HG03575 (cell line): Measurements from ENCODE around the gene C6orf132.
"Not testable (repeated sequence)": the region's sequence is repeated elsewhere in the genome, so short reads cannot be mapped to it uniquely, and the experiment has no call there.

Experiments used
- ATAC-seq: cut with Tn5 transposase; IDR thresholded peaks from one replicate; pipeline ENCODE4 v1.9.1; 2021; ENCODE audit not compliant: unreplicated experiment, insufficient number of reproducible peaks, low FRiP score; ENCODE audit errors: extremely low read depth

C6orf132 gene

GRCh38 chr6:42162812-42163211, 20.4 kb upstream of the C6orf132 start:
- no peak for ATAC-seq

DNA sequence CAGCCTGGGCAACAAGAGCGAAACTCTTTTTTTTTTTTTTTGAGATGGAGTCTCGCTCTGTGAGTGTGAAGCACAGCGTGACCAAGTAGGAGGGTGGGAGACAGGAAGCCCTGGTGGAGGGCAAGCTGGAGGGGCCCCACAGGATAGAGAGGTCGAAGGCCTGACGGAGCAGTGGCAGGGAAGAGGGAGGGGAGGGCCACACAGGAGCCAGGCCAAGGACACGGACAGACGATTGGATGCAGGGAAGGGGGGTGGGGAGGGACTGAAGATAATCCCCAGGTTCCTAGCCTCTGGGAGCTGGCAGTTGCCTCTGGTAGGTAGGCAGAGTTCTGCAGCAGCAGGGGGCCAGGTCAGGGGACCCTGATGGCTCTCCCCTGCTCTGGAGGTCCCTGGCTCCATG, 20.0 kb upstream of the C6orf132 start:
- ATAC-seq, result no peak

- ATAC-seq, result no peak
Measured at GRCh38 chr6:42159431-42160024, 17.1 kb upstream of the C6orf132 start.

- ATAC-seq, result no peak
Measured at GRCh38 chr6:42158631-42159030, 16.2 kb upstream of the C6orf132 start.

DNA sequence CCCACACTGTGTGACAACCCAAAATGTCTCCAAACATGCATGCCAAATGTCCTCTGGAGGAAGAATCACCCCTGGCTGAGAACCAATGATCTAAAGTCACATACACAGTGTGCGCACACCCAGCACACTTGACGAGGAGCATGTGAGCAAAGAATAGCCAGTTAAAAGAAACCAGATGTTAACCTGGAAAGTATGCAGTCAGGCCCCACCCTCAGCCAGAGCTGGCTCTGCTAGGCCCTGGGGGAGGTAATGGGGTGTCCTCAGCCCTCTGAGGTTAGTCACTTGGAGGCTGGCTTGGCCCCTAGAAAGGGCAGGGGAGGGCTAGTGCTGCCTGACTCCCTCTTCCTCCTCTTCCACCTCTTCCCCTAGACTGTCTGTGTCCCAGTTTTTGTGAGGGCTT, 15.6 kb upstream of the C6orf132 start:
- no peak for ATAC-seq

DNA sequence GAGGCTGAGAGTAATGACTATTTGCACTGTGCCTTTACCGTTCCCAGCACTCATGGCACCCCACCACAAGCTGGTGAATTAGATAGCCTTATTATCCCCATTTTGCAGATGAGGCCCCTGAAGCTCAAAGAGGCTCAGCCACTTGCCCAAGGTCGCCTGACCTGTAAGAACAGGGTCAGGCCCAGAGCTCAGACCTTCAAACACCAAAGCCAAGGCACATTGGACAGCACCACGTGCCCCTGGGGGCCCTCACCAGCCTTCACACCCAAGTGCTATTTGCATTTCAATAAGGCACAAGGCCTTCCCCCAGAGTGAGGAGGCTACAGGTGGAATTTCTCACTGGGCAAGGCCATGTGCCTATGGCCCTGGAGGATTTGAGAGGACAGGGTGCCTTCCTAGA, 14.2 kb upstream of the C6orf132 start:
- ATAC-seq, result no peak

- ATAC-seq, result no peak
Measured at GRCh38 chr6:42155293-42155692, 12.9 kb upstream of the C6orf132 start.

- no peak for ATAC-seq
Measured at GRCh38 chr6:42154461-42155209, 12.2 kb upstream of the C6orf132 start.

DNA sequence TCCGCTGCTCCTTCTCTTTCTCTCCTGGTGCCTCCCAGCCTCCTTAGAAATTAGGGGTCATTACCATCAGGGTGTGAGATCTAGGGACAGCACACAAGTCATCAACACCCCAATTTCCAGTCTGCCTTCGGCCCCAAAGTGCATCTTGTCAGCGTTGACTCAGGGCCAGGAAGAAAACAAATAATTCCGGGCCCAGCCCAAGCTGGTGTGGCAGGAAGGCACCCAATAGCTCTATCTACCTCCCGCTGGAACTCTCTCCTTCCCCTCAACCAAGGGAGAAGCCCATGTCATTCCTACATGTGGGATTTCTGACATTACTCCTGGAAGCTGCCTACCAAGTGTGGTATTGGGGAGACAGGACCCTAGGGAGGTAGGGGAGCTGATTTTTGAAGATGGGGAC, 11.5 kb upstream of the C6orf132 start:
- ATAC-seq, result no peak

- ATAC-seq, result not testable (repeated sequence)
Measured at GRCh38 chr6:42152528-42153213, 10.3 kb upstream of the C6orf132 start.

DNA sequence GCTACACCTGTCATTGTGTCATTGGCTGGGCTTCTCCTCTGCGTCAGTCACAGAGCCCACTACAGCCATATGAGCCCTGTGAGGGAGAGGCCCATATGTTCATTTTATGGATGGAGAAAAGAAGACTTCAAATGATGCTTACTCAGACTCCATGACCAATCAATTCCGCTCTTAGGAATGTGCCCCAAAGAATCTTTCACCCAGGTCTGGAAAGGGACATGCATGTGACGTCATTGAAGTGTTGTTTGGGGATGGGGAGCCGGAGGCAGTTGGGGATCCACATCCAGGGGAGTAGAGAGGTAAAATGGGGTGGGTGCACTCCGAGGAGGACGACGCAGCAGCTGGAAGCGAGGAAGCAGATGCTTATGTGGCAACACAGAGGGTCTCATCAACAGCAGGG, 9.6 kb upstream of the C6orf132 start:
- ATAC-seq, result no peak

DNA sequence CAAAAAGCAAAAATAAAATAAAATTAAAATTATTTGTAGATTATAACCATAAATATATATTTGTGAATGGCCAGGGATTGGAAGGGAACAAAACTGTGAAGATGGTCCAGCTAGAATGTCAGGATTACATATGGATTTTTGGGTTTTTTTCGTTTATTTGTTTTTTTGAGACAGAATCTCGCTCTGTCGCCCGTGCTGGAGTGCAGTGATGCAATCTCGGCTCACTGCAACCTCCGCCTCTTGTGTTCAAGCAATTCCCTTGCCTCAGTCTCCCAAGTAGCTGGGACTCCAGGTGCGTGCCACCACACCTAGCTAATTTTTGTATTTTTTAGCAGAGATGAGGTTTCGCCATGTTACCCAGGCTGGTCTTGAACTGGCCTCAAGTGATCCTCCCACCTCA, 7.8 kb upstream of the C6orf132 start:
- no peak for ATAC-seq

DNA sequence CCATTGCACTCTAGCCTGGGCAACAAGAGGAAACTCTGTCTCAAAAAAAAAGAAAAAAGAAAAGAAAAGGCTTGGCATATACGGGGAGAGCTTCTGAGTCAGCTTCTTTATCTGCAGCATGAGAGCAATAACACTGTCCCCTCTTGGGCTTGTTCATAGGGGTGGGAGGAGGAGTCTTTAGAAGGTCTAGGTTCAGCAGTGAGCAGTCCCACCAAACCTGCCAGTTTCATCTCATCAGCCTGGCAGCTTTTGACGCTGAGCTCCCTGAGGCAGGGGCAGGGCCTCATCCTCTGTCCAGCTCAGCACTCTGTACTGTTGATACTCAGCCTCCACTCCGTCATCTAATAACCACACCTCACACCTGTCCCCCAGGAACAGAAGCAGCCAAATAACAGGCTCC, 5.6 kb upstream of the C6orf132 start:
- no peak for ATAC-seq

DNA sequence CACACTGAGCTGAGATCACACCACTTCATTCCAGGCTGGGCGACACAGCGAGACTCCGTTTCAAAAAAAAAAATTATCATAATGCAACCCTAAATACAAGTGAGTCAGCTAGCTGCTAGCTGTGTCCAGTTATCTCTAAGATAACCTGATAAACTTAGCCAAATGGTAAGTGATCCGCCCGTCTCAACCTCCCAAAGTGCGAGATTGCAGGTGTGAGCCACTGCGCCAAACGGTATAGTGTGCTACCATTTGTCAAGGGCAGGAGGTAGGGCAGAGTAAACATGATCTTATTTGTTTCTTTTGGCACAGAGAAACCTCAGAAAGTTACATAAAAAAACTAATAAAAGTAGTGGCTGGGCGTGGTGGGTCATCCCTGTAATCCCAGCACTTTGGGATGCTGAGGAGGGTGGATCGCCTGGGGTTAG, 4.7 kb upstream of the C6orf132 start:
- ATAC-seq, result no peak

DNA sequence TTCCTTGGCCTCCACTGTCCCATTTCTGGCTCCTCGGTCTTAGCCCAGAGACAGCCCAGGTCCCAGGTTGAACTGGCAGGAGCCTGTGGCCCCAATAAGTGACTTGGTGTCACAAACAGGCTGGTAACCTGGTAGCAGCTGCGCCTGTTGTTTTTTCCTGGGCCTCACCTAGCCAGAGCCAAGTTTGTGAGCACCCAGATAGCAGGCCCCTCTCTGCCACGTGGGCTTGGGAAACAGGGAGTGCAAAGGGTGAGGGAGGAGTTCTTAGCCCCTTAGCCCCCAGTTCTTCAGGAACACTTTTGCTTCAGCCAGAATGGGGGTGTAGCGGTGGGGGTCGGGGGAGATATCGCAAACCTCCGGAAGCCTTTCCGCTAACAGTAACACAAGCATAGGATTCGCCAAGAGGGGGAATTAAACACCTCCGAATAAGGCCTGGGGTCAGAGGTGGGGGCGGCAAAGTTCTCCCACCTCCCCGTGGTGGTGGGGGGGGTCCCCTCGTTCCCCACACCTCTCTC, 760 bp downstream of the C6orf132 start:
- no peak for ATAC-seq

GRCh38 chr6:42140756-42141602, 1.4 kb downstream of the C6orf132 start:
- no peak for ATAC-seq

- ATAC-seq, result no peak
Measured at GRCh38 chr6:42140032-42140431, 2.4 kb downstream of the C6orf132 start.

GRCh38 chr6:42138630-42139619, 3.5 kb downstream of the C6orf132 start:
- no peak for ATAC-seq
